MM.1S (cell line): ENCODE results near the gene WDR76.
"Not testable (repeated sequence)": the region's sequence is repeated elsewhere in the genome, so short reads cannot be mapped to it uniquely, and the experiment has no call there.

Experiments
- CTCF ChIP-seq: fragments of 300-600 bp; sonication (generic); IDR thresholded peaks from 2 replicates; pipeline ENCODE4 v1.5.1; 2016; ENCODE audit warnings: antibody characterized with exemption, low read length, mixed read lengths
- EZH2 ChIP-seq: fragments of 300-600 bp; sonication (generic); optimal IDR thresholded peaks from 2 replicates; pipeline ENCODE3; 2017; ENCODE audit warnings: low read depth, mild to moderate bottlenecking, antibody characterized with exemption, low read length, mixed read lengths
- EZH2phosphoT487 ChIP-seq: fragments of 300-600 bp; sonication (generic); IDR thresholded peaks from 2 replicates; pipeline ENCODE4 v1.6.1; 2018; ENCODE audit warnings: antibody characterized with exemption, low read length

DNA sequence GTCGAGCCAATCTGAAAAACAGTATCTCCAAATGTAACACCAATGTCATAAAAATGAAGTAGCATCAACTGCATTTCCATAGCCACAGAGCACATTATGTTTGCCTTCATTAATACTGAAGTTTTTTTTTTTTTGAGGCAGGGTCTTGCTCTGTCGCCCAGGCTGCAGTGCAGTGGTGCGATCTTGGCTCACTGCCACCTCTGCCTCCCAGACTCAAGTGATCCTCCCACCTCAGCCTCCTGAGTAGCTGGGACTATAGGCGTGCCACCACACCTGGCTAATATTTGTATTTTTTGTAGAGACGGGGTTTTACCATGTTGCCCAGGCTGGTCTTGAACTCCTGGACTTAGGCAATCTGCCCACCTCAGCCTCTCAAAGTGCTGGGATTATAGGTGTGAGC lies 11.7 kb upstream of the WDR76 start:
- not testable (repeated sequence) for TF ChIP-seq CTCF, EZH2, EZH2phosphoT487
